ENCODE data around the gene TRIM65. TPM values are rescaled to one million over a fixed set of nuclear protein-coding genes. Genes with fewer than 3 reads are reported as not detected.

TRIM65 gene
- total RNA-seq, 1 donor from 2014 or later: 15.4 TPM

GRCh38 chr17:75842411-75842810 is 54.3 kb downstream of the TRIM65 start:
- Mint-ChIP-seq H3K27ac (ENCODE audit: unreplicated experiment) (no peak overlapping the region), H3K36me3 (ENCODE audit: low read depth, unreplicated experiment) (peaks cover 5% of the 10 kb centered on the region), H3K27me3 (ENCODE audit: low read depth, unreplicated experiment) (peaks cover 2% of the 10 kb centered on the region), H3K4me3 (ENCODE audit: unreplicated experiment) (no peak overlapping the region), H3K9me3 (ENCODE audit: unreplicated experiment) (no peaks in the 10 kb centered on the region), H3K4me1 (ENCODE audit: low read depth, unreplicated experiment) (peaks cover 6% of the 10 kb centered on the region)
- Histone ChIP-seq H3K79me2 (ENCODE audit: insufficient read depth, low read length) (no peaks in the 10 kb centered on the region), H3K27ac (ENCODE audit: low read depth, low read length) (no peak overlapping the region), H3K9me3 (ENCODE audit: insufficient read depth, low read depth, low read length) (no peaks in the 10 kb centered on the region), H3K27me3 (ENCODE audit: insufficient read depth, low read length) (no peaks in the 10 kb centered on the region), H3K36me3 (ENCODE audit: insufficient read depth, low read length) (no peaks in the 10 kb centered on the region), H3K4me1 (ENCODE audit: insufficient read depth, low read length) (peaks cover 7% of the 10 kb centered on the region), H3K4me3 (ENCODE audit: insufficient read depth, low read depth, low read length) (no peak overlapping the region), H2AFZ (ENCODE audit: low read depth, low read length) (no peak overlapping the region), H3K4me2 (ENCODE audit: low read length) (no peak overlapping the region), H3K9ac (ENCODE audit: low read length) (no peak overlapping the region), H4K20me1 (ENCODE audit: insufficient read depth, low read length) (no peaks in the 10 kb centered on the region)
- FAIRE-seq (no peak), DNase-seq (ENCODE audit: low read depth) (no peak)
- TF ChIP-seq CTCF (IDR thresholded peaks at IDR 0.05; ENCODE audit: insufficient read depth, low read depth, low read length): no peak
- TF ChIP-seq EZH2 (IDR thresholded peaks at IDR 0.05; ENCODE audit: insufficient read depth, low read length): no peak

DNA sequence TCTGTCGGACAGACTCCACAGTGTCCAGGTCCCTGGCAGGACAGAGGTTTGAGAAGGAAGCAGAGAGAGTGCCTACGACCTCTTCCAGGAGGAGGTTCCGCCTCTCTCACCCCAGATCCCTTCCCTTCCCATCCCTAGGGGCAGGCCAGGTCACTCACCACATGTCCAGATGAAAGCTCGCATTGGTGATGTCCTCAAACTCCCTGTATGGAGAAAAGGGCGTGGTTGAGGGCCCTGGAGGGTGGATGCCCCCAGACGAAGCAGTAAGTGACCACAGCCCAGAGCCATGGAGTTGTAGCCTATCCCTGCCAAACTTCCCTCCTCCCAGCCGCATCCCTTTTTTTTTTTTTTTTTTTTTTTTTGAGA is 56.0 kb downstream of the TRIM65 start:
- no peak overlapping the region for H2AFZ ChIP-seq (ENCODE audit: low read depth, low read length)
- no peak overlapping the region for H3K27ac ChIP-seq (ENCODE audit: low read depth, low read length)
- no peaks in the 10 kb centered on the region for H3K9me3 ChIP-seq (ENCODE audit: insufficient read depth, low read depth, low read length)
- no peak overlapping the region for H3K4me2 ChIP-seq (ENCODE audit: low read length)
- no peaks in the 10 kb centered on the region for H3K27me3 ChIP-seq (ENCODE audit: insufficient read depth, low read length)
- no peaks in the 10 kb centered on the region for H4K20me1 ChIP-seq (ENCODE audit: insufficient read depth, low read length)
- Mint-ChIP-seq H3K27ac (ENCODE audit: unreplicated experiment) (no peak overlapping the region), H3K36me3 (ENCODE audit: low read depth, unreplicated experiment) (peaks cover 2% of the 10 kb centered on the region), H3K27me3 (ENCODE audit: low read depth, unreplicated experiment) (peaks cover 3% of the 10 kb centered on the region), H3K9me3 (ENCODE audit: unreplicated experiment) (no peaks in the 10 kb centered on the region), H3K4me1 (ENCODE audit: low read depth, unreplicated experiment) (peaks cover 2% of the 10 kb centered on the region), H3K4me3 (ENCODE audit: unreplicated experiment) (no peak overlapping the region)
- no peaks in the 10 kb centered on the region for H3K36me3 ChIP-seq (ENCODE audit: insufficient read depth, low read length)
- peaks cover 7% of the 10 kb centered on the region for H3K4me1 ChIP-seq (ENCODE audit: insufficient read depth, low read length)
- TF ChIP-seq EZH2 (IDR thresholded peaks at IDR 0.05; ENCODE audit: insufficient read depth, low read length): no peak
- TF ChIP-seq CTCF (IDR thresholded peaks at IDR 0.05; ENCODE audit: insufficient read depth, low read depth, low read length): no peak
- FAIRE-seq (no peak), DNase-seq (ENCODE audit: low read depth) (no peak)
- H3K4me3 ChIP-seq (ENCODE audit: insufficient read depth, low read depth, low read length): no peak overlapping the region
- no peak overlapping the region for H3K9ac ChIP-seq (ENCODE audit: low read length)
- H3K79me2 ChIP-seq (ENCODE audit: insufficient read depth, low read length): no peaks in the 10 kb centered on the region

DNA sequence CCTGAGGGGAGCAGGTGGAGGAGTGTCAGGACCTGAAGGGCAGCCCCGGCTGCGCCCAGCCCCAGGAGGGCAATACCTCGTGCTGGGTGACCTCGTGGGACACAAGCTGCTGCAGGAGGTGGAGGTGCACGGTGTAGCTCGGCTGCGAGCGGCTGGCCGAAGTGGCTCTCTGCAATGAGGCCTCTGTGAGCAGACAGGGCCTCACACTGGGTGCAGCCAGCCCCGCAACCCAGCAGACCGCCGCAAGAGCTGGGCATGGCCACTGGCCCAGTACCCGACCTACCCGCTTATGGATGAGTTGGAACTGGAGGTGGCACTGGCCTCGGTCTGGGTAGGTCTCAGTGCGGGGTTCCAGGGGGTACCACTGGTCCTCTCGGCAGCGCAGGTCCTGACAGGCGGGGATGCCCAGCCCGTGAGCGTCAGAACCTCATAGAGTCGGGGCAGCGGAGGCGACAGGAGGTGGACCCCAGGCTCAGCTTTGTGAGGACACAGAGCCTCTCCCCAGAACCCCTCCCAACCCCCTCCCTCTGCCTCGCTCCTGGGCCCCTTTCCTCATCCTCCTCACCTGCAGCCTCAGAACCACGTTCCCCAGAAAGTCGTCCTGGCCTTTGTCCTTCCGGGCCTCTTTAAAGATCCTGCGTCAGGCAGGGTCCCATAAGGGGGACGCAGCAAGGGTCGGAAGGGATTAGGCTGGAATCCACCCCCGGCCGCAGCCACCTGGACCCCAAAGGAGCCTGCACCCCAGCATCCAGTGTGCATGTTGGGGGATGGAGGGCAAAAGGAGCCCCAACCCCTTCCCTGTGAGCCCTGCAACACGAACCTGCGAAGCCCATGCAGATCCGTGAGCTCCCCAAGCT is 56.6 kb downstream of the TRIM65 start:
- FAIRE-seq (no peak), DNase-seq (ENCODE audit: low read depth) (no peak)
- Histone ChIP-seq H3K9me3 (ENCODE audit: insufficient read depth, low read depth, low read length) (no peaks in the 10 kb centered on the region), H3K27me3 (ENCODE audit: insufficient read depth, low read length) (no peaks in the 10 kb centered on the region), H3K27ac (ENCODE audit: low read depth, low read length) (no peak overlapping the region), H3K4me2 (ENCODE audit: low read length) (no peak overlapping the region), H3K9ac (ENCODE audit: low read length) (no peak overlapping the region), H4K20me1 (ENCODE audit: insufficient read depth, low read length) (no peaks in the 10 kb centered on the region), H3K36me3 (ENCODE audit: insufficient read depth, low read length) (no peaks in the 10 kb centered on the region), H2AFZ (ENCODE audit: low read depth, low read length) (no peak overlapping the region), H3K4me1 (ENCODE audit: insufficient read depth, low read length) (peaks cover 5% of the 10 kb centered on the region), H3K79me2 (ENCODE audit: insufficient read depth, low read length) (no peaks in the 10 kb centered on the region), H3K4me3 (ENCODE audit: insufficient read depth, low read depth, low read length) (no peak overlapping the region)
- Mint-ChIP-seq H3K4me1 (ENCODE audit: low read depth, unreplicated experiment) (no peaks in the 10 kb centered on the region), H3K27me3 (ENCODE audit: low read depth, unreplicated experiment) (peaks cover 4% of the 10 kb centered on the region), H3K36me3 (ENCODE audit: low read depth, unreplicated experiment) (peaks cover 1% of the 10 kb centered on the region), H3K4me3 (ENCODE audit: unreplicated experiment) (no peak overlapping the region), H3K27ac (ENCODE audit: unreplicated experiment) (no peak overlapping the region), H3K9me3 (ENCODE audit: unreplicated experiment) (no peaks in the 10 kb centered on the region)
- TF ChIP-seq CTCF (IDR thresholded peaks at IDR 0.05; ENCODE audit: insufficient read depth, low read depth, low read length) (no peak), EZH2 (IDR thresholded peaks at IDR 0.05; ENCODE audit: insufficient read depth, low read length) (no peak)

Measured in astrocyte (in vitro differentiated cells and primary cell).